GM12891 (cell line): ENCODE measurements around the gene FILIP1.

ENCODE experiments used
- POLR2A ChIP-seq: IDR thresholded peaks from 2 replicates; pipeline ENCODE4 v1.6.1; 2011; ENCODE audit warnings: low read depth, low read length, control low read depth
- TAF1 ChIP-seq: IDR thresholded peaks from 2 replicates; pipeline ENCODE4 v1.6.1; 2011; ENCODE audit warnings: low read depth, low read length, control low read depth

GRCh38 chr6:75437421-75437891 lies 56.1 kb downstream of the FILIP1 start:
- TF ChIP-seq POLR2A (no peak), TAF1 (no peak)
